ENCODE measurements around the gene C13orf46. TPM values are rescaled to one million over a fixed set of nuclear protein-coding genes. Genes with fewer than 3 reads are reported as not detected.

Gene C13orf46
- total RNA-seq, 1 donor from 2014 or later: 0.29 TPM

- Mint-ChIP-seq H3K4me1 (ENCODE audit: unreplicated experiment) (peaks cover 8% of the 10 kb centered on the region), H3K36me3 (no peaks in the 10 kb centered on the region), H3K9me3 (no peaks in the 10 kb centered on the region), H3K4me3 (no peak overlapping the region), H3K27me3 (no peaks in the 10 kb centered on the region), H3K27ac (no peak overlapping the region)
- TF ChIP-seq CTCF (conservative IDR thresholded peaks at IDR 0.05): no peak
- peak; percentile 62 for DNase-seq (ENCODE audit: extremely low spot score, unreplicated experiment)
Measured at GRCh38 chr13:113929628-113930615, 44.0 kb downstream of the C13orf46 start.

GRCh38 chr13:113928685-113929627, 44.9 kb downstream of the C13orf46 start:
- peak; percentile 63 for DNase-seq (ENCODE audit: extremely low spot score, unreplicated experiment)
- Mint-ChIP-seq H3K27ac (no peak overlapping the region), H3K4me3 (no peak overlapping the region), H3K4me1 (ENCODE audit: unreplicated experiment) (peaks cover 8% of the 10 kb centered on the region), H3K27me3 (no peaks in the 10 kb centered on the region), H3K9me3 (no peaks in the 10 kb centered on the region), H3K36me3 (no peaks in the 10 kb centered on the region)
- no peak for TF ChIP-seq CTCF (conservative IDR thresholded peaks at IDR 0.05)

- H3K9me3 Mint-ChIP-seq: no peaks in the 10 kb centered on the region
- TF ChIP-seq CTCF (conservative IDR thresholded peaks at IDR 0.05): no peak
- H3K36me3 Mint-ChIP-seq: no peaks in the 10 kb centered on the region
- no peak overlapping the region for H3K4me3 Mint-ChIP-seq
- no peaks in the 10 kb centered on the region for H3K27me3 Mint-ChIP-seq
- peaks cover 8% of the 10 kb centered on the region for H3K4me1 Mint-ChIP-seq (ENCODE audit: unreplicated experiment)
- DNase-seq (ENCODE audit: extremely low spot score, unreplicated experiment): peak; percentile 63
- H3K27ac Mint-ChIP-seq: no peak overlapping the region
Measured at GRCh38 chr13:113927661-113928581, 46.0 kb downstream of the C13orf46 start.

- H3K4me3 Mint-ChIP-seq: no peak overlapping the region
Measured at GRCh38 chr13:113926951-113927660, 46.8 kb downstream of the C13orf46 start.

More at GRCh38 chr13:113926951-113927660, 46.8 kb downstream of the C13orf46 start:
- peak; percentile 53 for DNase-seq (ENCODE audit: extremely low spot score, unreplicated experiment)
- no peak for TF ChIP-seq CTCF (conservative IDR thresholded peaks at IDR 0.05)
- Mint-ChIP-seq H3K27ac (no peak overlapping the region), H3K9me3 (peaks cover 3% of the 10 kb centered on the region), H3K27me3 (no peaks in the 10 kb centered on the region), H3K36me3 (no peaks in the 10 kb centered on the region), H3K4me1 (ENCODE audit: unreplicated experiment) (peaks cover 8% of the 10 kb centered on the region)
